GM06990 (cell line): ENCODE measurements around the gene ADRB2.

Experiments used
- DNase-seq: peaks from one replicate; pipeline ENCODE4 v3.0.0-alpha.2; 2011; ENCODE audit not compliant: insufficient read length; ENCODE audit errors: extremely low read depth
- H3K27me3 ChIP-seq: replicated peaks from 2 replicates; pipeline ENCODE4 v1.6.0; 2011; ENCODE audit warnings: low read length; ENCODE audit not compliant: control insufficient read depth, insufficient read depth
- H3K36me3 ChIP-seq: 2 replicates; pipeline ENCODE4 v1.5.1; 2011; ENCODE audit warnings: low read length; ENCODE audit not compliant: control insufficient read depth, insufficient read depth
- H3K4me3 ChIP-seq: replicated peaks from 2 replicates; pipeline ENCODE4 v1.5.1; 2011; ENCODE audit warnings: low read depth, mild to moderate bottlenecking, control low read depth, low read length
- CTCF ChIP-seq: IDR thresholded peaks from 2 replicates; pipeline ENCODE4 v1.5.1; 2011; ENCODE audit warnings: low read length, control low read depth, mild to moderate bottlenecking, inconsistent platforms; ENCODE audit not compliant: insufficient read depth, poor library complexity, severe bottlenecking

The ADRB2 gene

DNA sequence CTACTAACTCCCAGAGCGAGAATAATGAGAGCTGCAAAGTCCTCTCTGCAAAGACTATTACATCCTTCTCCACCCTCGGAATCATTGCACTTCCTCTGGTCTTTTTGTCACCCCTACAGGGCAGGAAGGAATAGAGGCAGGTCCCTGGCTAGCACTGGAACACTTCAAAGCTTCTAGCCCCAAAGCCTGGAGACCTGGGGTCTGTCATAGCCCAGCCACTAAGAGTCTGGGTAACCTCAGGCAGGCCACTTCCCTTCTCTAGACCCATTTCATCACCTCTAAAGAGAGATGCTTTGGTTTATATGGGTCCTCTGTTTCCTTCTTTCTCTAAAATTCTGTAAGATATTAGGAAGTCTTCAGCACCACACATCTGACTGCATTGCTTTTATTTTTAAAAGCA is 6.7 kb downstream of the ADRB2 start:
- Histone ChIP-seq H3K4me3 (no peak overlapping the region), H3K27me3 (no peaks in the 10 kb centered on the region), H3K36me3 (no peaks in the 10 kb centered on the region)
- no peak for DNase-seq
- no peak for TF ChIP-seq CTCF

DNA sequence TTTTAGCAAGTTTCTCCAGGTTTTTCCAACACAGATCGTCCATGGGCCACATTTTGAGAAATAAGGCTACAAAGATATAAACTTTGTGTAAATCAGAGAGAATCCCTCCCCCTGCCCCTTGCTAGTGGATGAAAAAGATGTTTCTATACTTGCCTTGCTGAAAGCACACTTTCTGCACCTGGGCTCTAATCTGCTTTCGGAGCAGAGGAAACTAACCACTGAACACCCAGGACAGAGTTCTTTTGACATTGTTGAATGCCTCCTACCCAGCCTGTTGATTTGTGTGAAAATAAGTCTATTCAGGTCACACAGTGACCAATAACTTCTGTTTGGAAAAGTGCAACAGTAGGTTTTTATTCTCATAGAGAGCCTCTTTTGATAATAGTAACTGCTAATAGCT is 7.5 kb downstream of the ADRB2 start:
- no peak for DNase-seq
- no peak for TF ChIP-seq CTCF
- no peak overlapping the region for H3K4me3 ChIP-seq
- no peaks in the 10 kb centered on the region for H3K27me3 ChIP-seq
- H3K36me3 ChIP-seq: no peaks in the 10 kb centered on the region

DNA sequence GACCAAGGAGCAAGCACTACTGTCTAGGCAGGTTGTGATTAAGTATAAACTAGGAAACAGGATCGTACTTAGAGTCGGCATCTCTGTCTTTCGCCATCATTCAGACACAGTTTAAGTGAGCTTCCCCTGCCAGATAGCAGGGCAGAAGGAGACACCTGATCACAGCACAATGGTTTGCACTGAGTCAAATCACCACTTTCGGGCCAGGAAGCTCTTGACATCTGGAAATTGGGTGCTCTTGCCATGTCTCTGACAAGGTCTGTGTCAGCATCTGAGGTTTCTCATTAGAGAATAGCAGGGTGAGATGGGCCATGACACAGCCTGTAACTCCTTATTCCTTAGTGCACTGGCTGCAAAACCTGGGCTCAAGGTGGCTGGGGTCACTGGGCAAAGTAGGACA is 8.3 kb downstream of the ADRB2 start:
- H3K36me3 ChIP-seq: no peaks in the 10 kb centered on the region
- no peaks in the 10 kb centered on the region for H3K27me3 ChIP-seq
- DNase-seq: no peak
- H3K4me3 ChIP-seq: no peak overlapping the region
- no peak for TF ChIP-seq CTCF

GRCh38 chr5:148836272-148837250 is 10.2 kb downstream of the ADRB2 start:
- no peak overlapping the region for H3K4me3 ChIP-seq
- no peaks in the 10 kb centered on the region; the same call in 1 of the 2 replicates for H3K27me3 ChIP-seq
- no peaks in the 10 kb centered on the region for H3K36me3 ChIP-seq
- TF ChIP-seq CTCF: no peak
- DNase-seq: no peak

- TF ChIP-seq CTCF: no peak
- DNase-seq: no peak
- H3K4me3 ChIP-seq: no peak overlapping the region
- no peaks in the 10 kb centered on the region for H3K36me3 ChIP-seq
- H3K27me3 ChIP-seq: peaks cover 2% of the 10 kb centered on the region
Measured at GRCh38 chr5:148837383-148837782, 11.0 kb downstream of the ADRB2 start.
